ENCODE data around the gene SCARB1. TPM values are rescaled to one million over a fixed set of nuclear protein-coding genes. Genes with fewer than 3 reads are reported as not detected.

Gene SCARB1
- total and polyA plus RNA-seq, 9 of the 15 experiments (the other 6 are each of a cell fraction or from before 2014, with no cell fraction given) = 0.56 to 157 (median 52.8) TPM

DNA sequence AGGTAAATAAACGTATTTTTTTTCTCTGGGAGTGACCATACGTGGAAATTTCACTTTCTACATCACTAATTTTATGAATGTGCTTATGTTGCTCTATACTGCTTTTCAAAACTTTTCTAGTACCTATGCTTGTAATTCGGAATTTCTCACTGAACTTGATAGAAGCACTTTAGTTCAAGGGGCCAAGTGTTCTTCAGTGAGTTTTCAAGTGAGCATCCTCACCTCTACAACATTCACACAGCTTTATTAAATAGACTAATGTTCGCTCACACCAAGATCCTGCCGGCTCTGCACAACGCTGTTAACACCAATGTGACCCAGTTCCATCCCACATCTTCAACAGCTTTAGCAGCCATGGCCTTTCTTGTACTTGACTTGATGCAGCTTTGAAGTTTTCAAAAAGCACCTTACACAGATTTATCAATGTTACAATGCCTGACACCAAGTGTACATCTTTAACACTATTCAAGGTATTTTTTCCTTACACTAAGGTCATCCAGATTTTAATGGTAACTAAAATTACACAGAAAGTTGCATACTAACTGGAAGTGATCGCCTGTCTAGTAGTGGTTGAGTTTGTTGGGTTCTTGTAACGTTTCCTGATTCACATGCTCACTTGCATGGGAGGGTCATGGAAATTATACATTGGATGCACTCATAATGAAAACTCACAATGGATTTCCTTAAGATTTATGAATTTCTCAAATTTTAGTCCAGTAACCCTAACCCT, 46.3 kb upstream of the SCARB1 start (continued):
- TF ChIP-seq, protein P1, sequence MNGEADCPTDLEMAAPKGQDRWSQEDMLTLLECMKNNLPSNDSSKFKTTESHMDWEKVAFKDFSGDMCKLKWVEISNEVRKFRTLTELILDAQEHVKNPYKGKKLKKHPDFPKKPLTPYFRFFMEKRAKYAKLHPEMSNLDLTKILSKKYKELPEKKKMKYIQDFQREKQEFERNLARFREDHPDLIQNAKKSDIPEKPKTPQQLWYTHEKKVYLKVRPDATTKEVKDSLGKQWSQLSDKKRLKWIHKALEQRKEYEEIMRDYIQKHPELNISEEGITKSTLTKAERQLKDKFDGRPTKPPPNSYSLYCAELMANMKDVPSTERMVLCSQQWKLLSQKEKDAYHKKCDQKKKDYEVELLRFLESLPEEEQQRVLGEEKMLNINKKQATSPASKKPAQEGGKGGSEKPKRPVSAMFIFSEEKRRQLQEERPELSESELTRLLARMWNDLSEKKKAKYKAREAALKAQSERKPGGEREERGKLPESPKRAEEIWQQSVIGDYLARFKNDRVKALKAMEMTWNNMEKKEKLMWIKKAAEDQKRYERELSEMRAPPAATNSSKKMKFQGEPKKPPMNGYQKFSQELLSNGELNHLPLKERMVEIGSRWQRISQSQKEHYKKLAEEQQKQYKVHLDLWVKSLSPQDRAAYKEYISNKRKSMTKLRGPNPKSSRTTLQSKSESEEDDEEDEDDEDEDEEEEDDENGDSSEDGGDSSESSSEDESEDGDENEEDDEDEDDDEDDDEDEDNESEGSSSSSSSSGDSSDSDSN (IDR thresholded peaks at IDR 0.05; ENCODE audit: borderline replicate concordance in 1 of 2, low read depth in 2 of 2, low read length in 2 of 2) = no peak
- TF ChIP-seq RAD51 (IDR thresholded peaks at IDR 0.05; ENCODE audit: borderline replicate concordance, low read depth) (no peak), HDAC6 (IDR thresholded peaks at IDR 0.05; ENCODE audit: low read depth, low read length) (no peak), SETDB1 (IDR thresholded peaks at IDR 0.05; ENCODE audit: low read length) (no peak), HIVEP1 (CRISPR knock-in tag; IDR thresholded peaks at IDR 0.05) (no peak), MAZ (CRISPR knock-in tag; conservative IDR thresholded peaks at IDR 0.05 in 1 of 2, IDR thresholded peaks at IDR 0.05 in 1 of 2) (no peak), RNF2 (IDR thresholded peaks at IDR 0.05) (no peak), HEY1 (CRISPR knock-in tag; IDR thresholded peaks at IDR 0.05; ENCODE audit: borderline replicate concordance) (peak; percentile 7; the same call in 1 of the 2 replicates), C11orf30 (IDR thresholded peaks at IDR 0.05; ENCODE audit: low read depth) (0 out of 2 replicates have a peak, but pooled peaks have one; percentile 45)
- TF ChIP-seq, protein P2, sequence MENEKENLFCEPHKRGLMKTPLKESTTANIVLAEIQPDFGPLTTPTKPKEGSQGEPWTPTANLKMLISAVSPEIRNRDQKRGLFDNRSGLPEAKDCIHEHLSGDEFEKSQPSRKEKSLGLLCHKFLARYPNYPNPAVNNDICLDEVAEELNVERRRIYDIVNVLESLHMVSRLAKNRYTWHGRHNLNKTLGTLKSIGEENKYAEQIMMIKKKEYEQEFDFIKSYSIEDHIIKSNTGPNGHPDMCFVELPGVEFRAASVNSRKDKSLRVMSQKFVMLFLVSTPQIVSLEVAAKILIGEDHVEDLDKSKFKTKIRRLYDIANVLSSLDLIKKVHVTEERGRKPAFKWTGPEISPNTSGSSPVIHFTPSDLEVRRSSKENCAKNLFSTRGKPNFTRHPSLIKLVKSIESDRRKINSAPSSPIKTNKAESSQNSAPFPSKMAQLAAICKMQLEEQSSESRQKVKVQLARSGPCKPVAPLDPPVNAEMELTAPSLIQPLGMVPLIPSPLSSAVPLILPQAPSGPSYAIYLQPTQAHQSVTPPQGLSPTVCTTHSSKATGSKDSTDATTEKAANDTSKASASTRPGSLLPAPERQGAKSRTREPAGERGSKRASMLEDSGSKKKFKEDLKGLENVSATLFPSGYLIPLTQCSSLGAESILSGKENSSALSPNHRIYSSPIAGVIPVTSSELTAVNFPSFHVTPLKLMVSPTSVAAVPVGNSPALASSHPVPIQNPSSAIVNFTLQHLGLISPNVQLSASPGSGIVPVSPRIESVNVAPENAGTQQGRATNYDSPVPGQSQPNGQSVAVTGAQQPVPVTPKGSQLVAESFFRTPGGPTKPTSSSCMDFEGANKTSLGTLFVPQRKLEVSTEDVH (IDR thresholded peaks at IDR 0.05; ENCODE audit: low read depth, partially characterized antibody) = peak; percentile 3
- TF ChIP-seq, protein P3, sequence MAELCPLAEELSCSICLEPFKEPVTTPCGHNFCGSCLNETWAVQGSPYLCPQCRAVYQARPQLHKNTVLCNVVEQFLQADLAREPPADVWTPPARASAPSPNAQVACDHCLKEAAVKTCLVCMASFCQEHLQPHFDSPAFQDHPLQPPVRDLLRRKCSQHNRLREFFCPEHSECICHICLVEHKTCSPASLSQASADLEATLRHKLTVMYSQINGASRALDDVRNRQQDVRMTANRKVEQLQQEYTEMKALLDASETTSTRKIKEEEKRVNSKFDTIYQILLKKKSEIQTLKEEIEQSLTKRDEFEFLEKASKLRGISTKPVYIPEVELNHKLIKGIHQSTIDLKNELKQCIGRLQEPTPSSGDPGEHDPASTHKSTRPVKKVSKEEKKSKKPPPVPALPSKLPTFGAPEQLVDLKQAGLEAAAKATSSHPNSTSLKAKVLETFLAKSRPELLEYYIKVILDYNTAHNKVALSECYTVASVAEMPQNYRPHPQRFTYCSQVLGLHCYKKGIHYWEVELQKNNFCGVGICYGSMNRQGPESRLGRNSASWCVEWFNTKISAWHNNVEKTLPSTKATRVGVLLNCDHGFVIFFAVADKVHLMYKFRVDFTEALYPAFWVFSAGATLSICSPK (IDR thresholded peaks at IDR 0.05; ENCODE audit: borderline replicate concordance) = no peak
- TF ChIP-seq, protein P4, sequence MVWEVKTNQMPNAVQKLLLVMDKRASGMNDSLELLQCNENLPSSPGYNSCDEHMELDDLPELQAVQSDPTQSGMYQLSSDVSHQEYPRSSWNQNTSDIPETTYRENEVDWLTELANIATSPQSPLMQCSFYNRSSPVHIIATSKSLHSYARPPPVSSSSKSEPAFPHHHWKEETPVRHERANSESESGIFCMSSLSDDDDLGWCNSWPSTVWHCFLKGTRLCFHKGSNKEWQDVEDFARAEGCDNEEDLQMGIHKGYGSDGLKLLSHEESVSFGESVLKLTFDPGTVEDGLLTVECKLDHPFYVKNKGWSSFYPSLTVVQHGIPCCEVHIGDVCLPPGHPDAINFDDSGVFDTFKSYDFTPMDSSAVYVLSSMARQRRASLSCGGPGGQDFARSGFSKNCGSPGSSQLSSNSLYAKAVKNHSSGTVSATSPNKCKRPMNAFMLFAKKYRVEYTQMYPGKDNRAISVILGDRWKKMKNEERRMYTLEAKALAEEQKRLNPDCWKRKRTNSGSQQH (CRISPR knock-in tag; IDR thresholded peaks at IDR 0.05) = peak; percentile 26; the same call in 1 of the 2 replicates
- TF ChIP-seq, protein P5, sequence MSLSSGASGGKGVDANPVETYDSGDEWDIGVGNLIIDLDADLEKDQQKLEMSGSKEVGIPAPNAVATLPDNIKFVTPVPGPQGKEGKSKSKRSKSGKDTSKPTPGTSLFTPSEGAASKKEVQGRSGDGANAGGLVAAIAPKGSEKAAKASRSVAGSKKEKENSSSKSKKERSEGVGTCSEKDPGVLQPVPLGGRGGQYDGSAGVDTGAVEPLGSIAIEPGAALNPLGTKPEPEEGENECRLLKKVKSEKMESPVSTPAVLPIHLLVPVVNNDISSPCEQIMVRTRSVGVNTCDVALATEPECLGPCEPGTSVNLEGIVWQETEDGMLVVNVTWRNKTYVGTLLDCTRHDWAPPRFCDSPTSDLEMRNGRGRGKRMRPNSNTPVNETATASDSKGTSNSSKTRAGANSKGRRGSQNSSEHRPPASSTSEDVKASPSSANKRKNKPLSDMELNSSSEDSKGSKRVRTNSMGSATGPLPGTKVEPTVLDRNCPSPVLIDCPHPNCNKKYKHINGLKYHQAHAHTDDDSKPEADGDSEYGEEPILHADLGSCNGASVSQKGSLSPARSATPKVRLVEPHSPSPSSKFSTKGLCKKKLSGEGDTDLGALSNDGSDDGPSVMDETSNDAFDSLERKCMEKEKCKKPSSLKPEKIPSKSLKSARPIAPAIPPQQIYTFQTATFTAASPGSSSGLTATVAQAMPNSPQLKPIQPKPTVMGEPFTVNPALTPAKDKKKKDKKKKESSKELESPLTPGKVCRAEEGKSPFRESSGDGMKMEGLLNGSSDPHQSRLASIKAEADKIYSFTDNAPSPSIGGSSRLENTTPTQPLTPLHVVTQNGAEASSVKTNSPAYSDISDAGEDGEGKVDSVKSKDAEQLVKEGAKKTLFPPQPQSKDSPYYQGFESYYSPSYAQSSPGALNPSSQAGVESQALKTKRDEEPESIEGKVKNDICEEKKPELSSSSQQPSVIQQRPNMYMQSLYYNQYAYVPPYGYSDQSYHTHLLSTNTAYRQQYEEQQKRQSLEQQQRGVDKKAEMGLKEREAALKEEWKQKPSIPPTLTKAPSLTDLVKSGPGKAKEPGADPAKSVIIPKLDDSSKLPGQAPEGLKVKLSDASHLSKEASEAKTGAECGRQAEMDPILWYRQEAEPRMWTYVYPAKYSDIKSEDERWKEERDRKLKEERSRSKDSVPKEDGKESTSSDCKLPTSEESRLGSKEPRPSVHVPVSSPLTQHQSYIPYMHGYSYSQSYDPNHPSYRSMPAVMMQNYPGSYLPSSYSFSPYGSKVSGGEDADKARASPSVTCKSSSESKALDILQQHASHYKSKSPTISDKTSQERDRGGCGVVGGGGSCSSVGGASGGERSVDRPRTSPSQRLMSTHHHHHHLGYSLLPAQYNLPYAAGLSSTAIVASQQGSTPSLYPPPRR (CRISPR knock-in tag; IDR thresholded peaks at IDR 0.05; ENCODE audit: borderline replicate concordance) = no peak
